GM23338 (cell line): ENCODE results near the gene MAN1B1.
"Not testable (repeated sequence)": the region's sequence is repeated elsewhere in the genome, so short reads cannot be mapped to it uniquely, and the experiment has no call there.

Source experiments
- CREB1 ChIP-seq: fragments of 250-450 bp; sonication (Bioruptor Pico); IDR thresholded peaks from 2 replicates; pipeline ENCODE4 v1.5.0; 2020; ENCODE audit warnings: low read depth, mild to moderate bottlenecking, moderate library complexity
- CTCF ChIP-seq, 2 experiments: fragments of 200-600 bp in 1 of 2; sonication (generic) in 1 of 2; conservative IDR thresholded peaks; 2 replicates each; pipeline versions ENCODE4 v1.5.1 to v1.6.1; 2016 to 2017; ENCODE audit warnings: antibody characterized with exemption in 2 of 2, low read depth in 2 of 2, mild to moderate bottlenecking in 2 of 2, moderate library complexity in 1 of 2
- ETS1 ChIP-seq: IDR thresholded peaks from 2 replicates; pipeline ENCODE4 v1.6.1; 2016; ENCODE audit warnings: antibody characterized with exemption
- EZH2 ChIP-seq: fragments of 200-600 bp; sonication (generic); IDR thresholded peaks from one replicate; pipeline ENCODE4 v1.8.0; 2017; ENCODE audit warnings: antibody characterized with exemption, mild to moderate bottlenecking, low read depth; ENCODE audit not compliant: unreplicated experiment
- EZH2phosphoT487 ChIP-seq: fragments of 200-600 bp; sonication (generic); IDR thresholded peaks from one replicate; pipeline ENCODE4 v1.8.1; 2018; ENCODE audit warnings: antibody characterized with exemption; ENCODE audit not compliant: unreplicated experiment
- POLR2AphosphoS5 ChIP-seq: IDR thresholded peaks from 2 replicates; pipeline ENCODE4 v1.6.1; 2016; ENCODE audit warnings: antibody characterized with exemption, low read depth
- STAT1 ChIP-seq: IDR thresholded peaks from one replicate; pipeline ENCODE4 v1.6.1; 2016; ENCODE audit warnings: antibody characterized with exemption; ENCODE audit not compliant: unreplicated experiment

GRCh38 chr9:137135154-137135553 lies 48.4 kb downstream of the MAN1B1 start:
- not testable (repeated sequence) for TF ChIP-seq CTCF (conservative IDR thresholded peaks at IDR 0.05; ENCODE audit: low read depth in 2 of 2); EZH2phosphoT487; EZH2; ETS1; POLR2AphosphoS5; STAT1; CREB1 (CRISPR knock-in tag)
